Lung (tissue), 5 donors: ENCODE measurements around the gene RXRA. TPM values are rescaled to one million over a fixed set of nuclear protein-coding genes. Genes with fewer than 3 reads are reported as not detected.

Experiments used
- polyA plus RNA-seq, 2 donors: library from polyadenylated mRNA; stranded (reverse); fragments of 200-250 nt; gene quantifications; one replicate each; pipeline ENCODE4 v1.2.1, GENCODE V29; 2013
- small RNA-seq: library from RNA; depleted of rRNA; stranded (forward); fragments of <200 nt; gene quantifications from one replicate; pipeline ENCODE3, GENCODE V24; 2014; ENCODE audit warnings: low replicate concordance
- total RNA-seq, 2 donors: library from RNA; depleted of rRNA in 1 of 2; stranded (reverse); fragments of >200 nt in 1 of 2; gene quantifications; one replicate each; pipeline ENCODE4 v1.2.1, GENCODE V29; 2014 to 2021
- donor health status: Bipolar disorder and iron deficiency.
- donor health status: healthy.
- donor health status: DM: yes; HTN: yes; CAD: no.

Gene RXRA
- total and polyA plus RNA-seq, 4 donors: 24.2 to 85.2 (median 52.2) TPM

Small RNAs within 50 kb of the gene (small RNA-seq; reads per million reads assigned to genes)
- not detected for gene MIR4669

Other genes starting within 250 kb of the RXRA start
- gene WDR5, start 190.4 kb upstream of the RXRA start, total RNA-seq: 10 to 100 TPM; 15.7 to 27.3 TPM
- 10 to 100 TPM; 19.7 to 23.6 TPM for gene WDR5, start 190.4 kb upstream of the RXRA start, polyA plus RNA-seq
- gene RNU6ATAC, start 161.9 kb upstream of the RXRA start, total RNA-seq: 10 to 100 TPM in 1 of 2 donors, not detected in 1; 95.6 TPM
- gene RNU6ATAC, start 161.9 kb upstream of the RXRA start, polyA plus RNA-seq: not detected